ENCODE measurements around the gene B3GNT7. TPM values are rescaled to one million over a fixed set of nuclear protein-coding genes. Genes with fewer than 3 reads are reported as not detected.
A peak's percentile ranks its signal among the peaks of the same experiment; 100 is the strongest.

B3GNT7 gene
- total and polyA plus RNA-seq, 2 of the 4 experiments (the other 2 are of a cell fraction) = under 0.01 to 0.03 TPM

DNA sequence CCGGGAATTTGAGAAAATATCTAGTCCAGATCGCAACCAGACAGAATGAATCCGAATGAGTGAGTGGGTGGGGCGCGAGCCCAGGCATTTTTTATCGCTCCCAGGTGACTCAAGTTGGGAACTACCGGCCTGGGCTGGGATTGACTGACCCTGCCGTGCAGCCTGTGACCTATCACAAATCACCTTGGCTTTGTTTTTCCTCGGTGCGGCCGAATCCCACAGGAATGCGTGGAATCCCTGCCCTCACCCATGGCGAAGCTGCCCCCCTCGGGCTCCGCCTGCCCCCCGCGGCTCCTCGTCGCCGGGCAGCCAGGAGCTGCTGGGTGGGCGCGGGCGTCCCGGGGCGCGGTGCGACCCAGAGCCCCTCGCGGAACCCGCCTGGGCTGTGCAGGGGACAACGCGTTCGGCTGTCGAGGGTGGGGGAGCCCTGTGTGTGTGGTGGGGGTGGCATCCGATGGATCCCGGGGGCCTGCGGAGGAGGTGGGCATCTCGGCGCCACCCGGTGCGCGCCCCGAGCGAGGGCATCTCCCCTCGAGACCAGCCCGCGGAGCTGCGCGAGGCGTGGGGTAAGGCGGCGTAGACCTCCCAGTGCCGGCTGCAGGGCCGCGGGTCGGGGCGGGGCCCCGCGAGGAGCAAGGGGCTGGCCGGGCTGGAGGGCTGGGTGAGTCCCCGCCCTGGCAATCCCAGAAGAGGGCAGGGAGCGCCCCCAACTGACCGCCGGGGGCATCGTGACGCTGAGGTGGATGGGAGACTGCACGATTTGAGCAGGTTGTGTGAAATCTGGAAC is 16.5 kb downstream of the B3GNT7 start:
- H3K4me1 ChIP-seq (ENCODE audit: control insufficient read depth, insufficient read depth, low read length) = 0 out of 2 replicates have a peak, but pooled peaks cover 3% of the 10 kb centered on the region
- H3K9me1 ChIP-seq (ENCODE audit: insufficient read depth, low read length) = no peaks in the 10 kb centered on the region
- TF ChIP-seq RAD21 (IDR thresholded peaks at IDR 0.05; ENCODE audit: low read length) (peak; percentile 93), MXI1 (IDR thresholded peaks at IDR 0.05; ENCODE audit: borderline replicate concordance, low read depth, low read length) (0 out of 2 replicates have a peak, but pooled peaks have one; percentile 65), RFX5 (IDR thresholded peaks at IDR 0.05; ENCODE audit: low read depth, low read length) (no peak), SMC3 (IDR thresholded peaks at IDR 0.05; ENCODE audit: low read depth, low read length) (peak; percentile 86), MAZ (IDR thresholded peaks at IDR 0.05; ENCODE audit: borderline replicate concordance, low read depth, low read length) (peak; percentile 92)
- TF ChIP-seq, protein P1, sequence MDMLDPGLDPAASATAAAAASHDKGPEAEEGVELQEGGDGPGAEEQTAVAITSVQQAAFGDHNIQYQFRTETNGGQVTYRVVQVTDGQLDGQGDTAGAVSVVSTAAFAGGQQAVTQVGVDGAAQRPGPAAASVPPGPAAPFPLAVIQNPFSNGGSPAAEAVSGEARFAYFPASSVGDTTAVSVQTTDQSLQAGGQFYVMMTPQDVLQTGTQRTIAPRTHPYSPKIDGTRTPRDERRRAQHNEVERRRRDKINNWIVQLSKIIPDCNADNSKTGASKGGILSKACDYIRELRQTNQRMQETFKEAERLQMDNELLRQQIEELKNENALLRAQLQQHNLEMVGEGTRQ (IDR thresholded peaks at IDR 0.05; ENCODE audit: low read depth, low read length) = no peak
- TF ChIP-seq, protein P2, sequence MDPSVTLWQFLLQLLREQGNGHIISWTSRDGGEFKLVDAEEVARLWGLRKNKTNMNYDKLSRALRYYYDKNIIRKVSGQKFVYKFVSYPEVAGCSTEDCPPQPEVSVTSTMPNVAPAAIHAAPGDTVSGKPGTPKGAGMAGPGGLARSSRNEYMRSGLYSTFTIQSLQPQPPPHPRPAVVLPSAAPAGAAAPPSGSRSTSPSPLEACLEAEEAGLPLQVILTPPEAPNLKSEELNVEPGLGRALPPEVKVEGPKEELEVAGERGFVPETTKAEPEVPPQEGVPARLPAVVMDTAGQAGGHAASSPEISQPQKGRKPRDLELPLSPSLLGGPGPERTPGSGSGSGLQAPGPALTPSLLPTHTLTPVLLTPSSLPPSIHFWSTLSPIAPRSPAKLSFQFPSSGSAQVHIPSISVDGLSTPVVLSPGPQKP (IDR thresholded peaks at IDR 0.05; ENCODE audit: borderline replicate concordance, low read depth, low read length) = no peak
- TF ChIP-seq, protein P3, sequence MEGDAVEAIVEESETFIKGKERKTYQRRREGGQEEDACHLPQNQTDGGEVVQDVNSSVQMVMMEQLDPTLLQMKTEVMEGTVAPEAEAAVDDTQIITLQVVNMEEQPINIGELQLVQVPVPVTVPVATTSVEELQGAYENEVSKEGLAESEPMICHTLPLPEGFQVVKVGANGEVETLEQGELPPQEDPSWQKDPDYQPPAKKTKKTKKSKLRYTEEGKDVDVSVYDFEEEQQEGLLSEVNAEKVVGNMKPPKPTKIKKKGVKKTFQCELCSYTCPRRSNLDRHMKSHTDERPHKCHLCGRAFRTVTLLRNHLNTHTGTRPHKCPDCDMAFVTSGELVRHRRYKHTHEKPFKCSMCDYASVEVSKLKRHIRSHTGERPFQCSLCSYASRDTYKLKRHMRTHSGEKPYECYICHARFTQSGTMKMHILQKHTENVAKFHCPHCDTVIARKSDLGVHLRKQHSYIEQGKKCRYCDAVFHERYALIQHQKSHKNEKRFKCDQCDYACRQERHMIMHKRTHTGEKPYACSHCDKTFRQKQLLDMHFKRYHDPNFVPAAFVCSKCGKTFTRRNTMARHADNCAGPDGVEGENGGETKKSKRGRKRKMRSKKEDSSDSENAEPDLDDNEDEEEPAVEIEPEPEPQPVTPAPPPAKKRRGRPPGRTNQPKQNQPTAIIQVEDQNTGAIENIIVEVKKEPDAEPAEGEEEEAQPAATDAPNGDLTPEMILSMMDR (conservative IDR thresholded peaks at IDR 0.05; ENCODE audit: low read depth, low read length) = peak; percentile 98
- ChIA-PET CTCF (interaction anchor here (0.6 to 1.9 kb wide), 18 partner anchors 8 to 308 kb away, joined by 3 to 7 read pairs (median 3); partner anchors contain the start of gene NCL), POLR2A (ENCODE audit: unreplicated experiment) (no interaction called here)
- intact Hi-C loops (cut with micrococcal nuclease) = loop anchor here (1.0 to 2.0 kb wide), 5 partner anchors 40 to 509 kb away; no protein-coding TSS in a partner anchor
- H3K4ac ChIP-seq (ENCODE audit: low read depth, low read length) = peak overlapping the region; percentile 79
- dilution Hi-C loops (cut with HindIII; ENCODE audit: low sequenced_read_pairs, unreplicated experiment) = no loop called here
- peak overlapping the region; percentile 80 for H3K4me2 ChIP-seq (ENCODE audit: low read depth, low read length)
- peak overlapping the region; percentile 94 for H3K14ac ChIP-seq (replicated peaks; ENCODE audit: low read depth, low read length)
- no peaks in the 10 kb centered on the region for H3K79me1 ChIP-seq (ENCODE audit: low read depth in 1 of 2, low read length in 2 of 2)
- H2BK20ac ChIP-seq (ENCODE audit: low read depth, low read length) = peak overlapping the region; percentile 87; the same call in 1 of the 2 replicates
- peak; percentile 71 for DNase-seq
- 0 out of 2 replicates have a peak overlapping the region, but pooled peaks have one; percentile 67 for H3K23ac ChIP-seq (ENCODE audit: low read depth, low read length)
- H3K27me3 ChIP-seq (ENCODE audit: control insufficient read depth, insufficient read depth, low read length) = no peaks in the 10 kb centered on the region
- in situ Hi-C loops (cut with MboI; ENCODE audit: low sequenced_read_pairs) = loop anchor here (5.0 to 10.0 kb wide), 3 partner anchors 115 to 307 kb away; no protein-coding TSS in a partner anchor
- ATAC-seq (ENCODE audit: low read depth) = peak; percentile 100
- peak overlapping the region; percentile 75 for H2BK5ac ChIP-seq (ENCODE audit: low read depth, low read length, poor library complexity, severe bottlenecking)
- peak overlapping the region; percentile 63; the same call in 1 of the 2 replicates for H4K91ac ChIP-seq (ENCODE audit: insufficient read depth, low read depth, low read length)
- peak overlapping the region; percentile 88 for H2AK9ac ChIP-seq (replicated peaks; ENCODE audit: low read depth, low read length, poor library complexity)
- peak overlapping the region; percentile 42 for H3K27ac ChIP-seq (ENCODE audit: insufficient read depth, low read length)
- peak overlapping the region; percentile 63 for H3K4me3 ChIP-seq (ENCODE audit: insufficient read depth, low read depth, low read length)
- peak overlapping the region; percentile 57; the same call in 1 of the 3 replicates for H2BK15ac ChIP-seq (ENCODE audit: low read depth, low read length)
- H3K9ac ChIP-seq (ENCODE audit: low read depth, low read length) = peak overlapping the region; percentile 71
- no peak overlapping the region for H3K56ac ChIP-seq (ENCODE audit: extremely low read depth, insufficient read depth, low read length)
- H2AFZ ChIP-seq (replicated peaks; ENCODE audit: low read length, poor library complexity) = peak overlapping the region; percentile 95
- no peaks in the 10 kb centered on the region for H3K36me3 ChIP-seq (ENCODE audit: control insufficient read depth, insufficient read depth, low read length)
- WGBS, 2 experiments (ENCODE audit: extremely low coverage in 2 of 2, insufficient read length in 1 of 2) = 0% methylated on average over 17 of the region's 67 CpGs; no CpG with 5 or more reads in 1 of the 2 experiments
- H4K8ac ChIP-seq (ENCODE audit: low read depth in 2 of 2, low read length in 2 of 2) = peak overlapping the region; percentile 19 to 82; a peak in 2 of 4 replicates
- BruUV-seq (replicated peaks) = no TSS peak
- peak overlapping the region; percentile 83 for H2BK120ac ChIP-seq (ENCODE audit: low read depth, low read length)
- H3K9me3 ChIP-seq (ENCODE audit: control insufficient read depth, insufficient read depth, low read length) = no peaks in the 10 kb centered on the region
- H4K20me1 ChIP-seq (ENCODE audit: insufficient read depth, low read length) = no peaks in the 10 kb centered on the region
- H4K5ac ChIP-seq (ENCODE audit: low read depth, low read length) = peak overlapping the region; percentile 17; the same call in 1 of the 2 replicates
- H3K18ac ChIP-seq (ENCODE audit: low read depth, low read length) = peak overlapping the region; percentile 22; the same call in 1 of the 2 replicates
- no peak overlapping the region for H2AK5ac ChIP-seq (ENCODE audit: low read depth, low read length)

All from IMR-90 (cell line).